Parathyroid adenoma (tissue), 2 donors: ENCODE data around the gene ZFPL1.

Experiments used
- H2AFZ ChIP-seq: fragments of 300-600 bp; sonication (generic); one replicate; pipeline ENCODE4 v1.7.0; 2017; ENCODE audit warnings: antibody characterized with exemption, mild to moderate bottlenecking
- H3K27ac ChIP-seq: fragments of 300-600 bp; sonication (generic); one replicate; pipeline ENCODE4 v1.7.0; 2017
- H3K27me3 ChIP-seq: fragments of 300-600 bp; sonication (generic); one replicate; pipeline ENCODE4 v1.7.0; 2017; ENCODE audit warnings: low read length; ENCODE audit not compliant: control insufficient read depth, insufficient read depth
- H3K36me3 ChIP-seq: fragments of 300-600 bp; sonication (generic); one replicate; pipeline ENCODE4 v1.7.0; 2017; ENCODE audit warnings: low read length; ENCODE audit not compliant: control insufficient read depth, insufficient read depth
- H3K4me1 ChIP-seq: fragments of 300-600 bp; sonication (generic); one replicate; pipeline ENCODE4 v1.7.0; 2017; ENCODE audit warnings: control low read depth
- H3K4me2 ChIP-seq: fragments of 300-600 bp; sonication (generic); one replicate; pipeline ENCODE4 v1.7.0; 2017; ENCODE audit warnings: low read length
- H3K4me3 ChIP-seq: fragments of 300-600 bp; sonication (generic); one replicate; pipeline ENCODE4 v1.7.0; 2017; ENCODE audit warnings: low read depth, low read length
- H3K79me2 ChIP-seq: fragments of 300-600 bp; sonication (generic); one replicate; pipeline ENCODE4 v1.7.0; 2017; ENCODE audit warnings: control low read depth
- H3K9ac ChIP-seq: fragments of 300-600 bp; sonication (generic); one replicate; pipeline ENCODE4 v1.7.0; 2017; ENCODE audit warnings: mild to moderate bottlenecking
- H3K9me3 ChIP-seq: fragments of 300-600 bp; sonication (generic); one replicate; pipeline ENCODE4 v1.7.0; 2017; ENCODE audit warnings: low read length; ENCODE audit not compliant: control insufficient read depth
- CTCF ChIP-seq: fragments of 300-600 bp; sonication (generic); IDR thresholded peaks from one replicate; pipeline ENCODE4 v1.7.0; 2017; ENCODE audit warnings: antibody characterized with exemption, mild to moderate bottlenecking
- donor health status: primary hyperparathyroidism.

ZFPL1 gene

GRCh38 chr11:65065851-65066250, 18.2 kb upstream of the ZFPL1 start:
- Histone ChIP-seq H3K4me1 (no peaks in the 10 kb centered on the region), H3K9ac (no peak overlapping the region), H3K9me3 (no peaks in the 10 kb centered on the region), H3K36me3 (no peaks in the 10 kb centered on the region), H3K4me2 (no peak overlapping the region), H3K4me3 (no peak overlapping the region), H3K27me3 (no peaks in the 10 kb centered on the region), H3K79me2 (no peaks in the 10 kb centered on the region), H2AFZ (no peak overlapping the region), H3K27ac (no peak overlapping the region)
- no peak for TF ChIP-seq CTCF

DNA sequence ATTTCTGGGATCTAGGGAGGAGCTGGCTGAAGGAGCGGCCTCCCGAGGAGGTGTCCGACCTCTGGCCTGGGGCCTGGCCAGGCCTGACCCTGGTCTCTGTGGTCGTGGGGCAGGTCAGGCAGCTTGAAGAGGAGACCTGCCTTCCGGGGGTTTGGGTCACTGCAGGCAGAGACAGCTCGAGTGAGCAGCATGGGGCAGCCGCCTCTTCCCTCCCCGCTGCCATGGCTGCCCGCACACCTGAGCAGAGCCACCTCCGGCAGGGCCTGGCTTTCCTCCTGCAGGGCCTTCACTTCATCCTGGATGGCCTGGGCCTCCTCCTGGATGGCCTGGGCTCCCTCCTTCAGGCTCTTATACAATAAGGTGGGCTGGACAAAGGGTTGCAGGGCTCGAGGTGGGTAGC, 17.7 kb upstream of the ZFPL1 start:
- H3K27ac ChIP-seq, result no peak overlapping the region
- no peak for TF ChIP-seq CTCF

DNA sequence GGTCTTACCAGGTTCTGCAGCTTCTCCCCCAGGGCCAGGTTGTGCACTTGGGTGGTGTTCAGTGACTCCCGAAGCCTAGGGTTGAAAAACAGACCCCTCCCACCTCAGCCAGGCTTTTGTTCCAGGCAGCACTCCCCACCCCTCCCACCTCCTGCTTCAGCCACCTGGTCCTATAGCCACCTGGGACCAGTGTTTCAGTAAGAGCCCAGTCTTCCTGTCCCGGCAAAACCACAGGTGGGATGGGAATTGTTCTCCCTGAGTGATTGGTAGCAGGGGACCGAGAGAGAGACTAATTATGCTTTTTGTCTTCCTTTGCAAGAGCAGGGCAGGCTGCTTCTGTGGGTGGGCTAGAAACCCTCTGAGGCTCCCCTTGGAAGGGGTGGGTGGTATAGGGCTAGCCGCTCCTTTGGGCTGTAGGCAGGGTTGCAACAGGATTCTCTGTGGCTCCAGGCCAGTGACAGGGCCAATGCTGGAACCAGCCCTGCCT, 17.2 kb upstream of the ZFPL1 start:
- no peaks in the 10 kb centered on the region for H3K36me3 ChIP-seq
- H2AFZ ChIP-seq, result no peak overlapping the region
- no peaks in the 10 kb centered on the region for H3K4me1 ChIP-seq
- no peak overlapping the region for H3K4me3 ChIP-seq
- no peak overlapping the region for H3K4me2 ChIP-seq
- H3K27ac ChIP-seq, result no peak overlapping the region
- no peaks in the 10 kb centered on the region for H3K9me3 ChIP-seq
- no peaks in the 10 kb centered on the region for H3K79me2 ChIP-seq
- no peaks in the 10 kb centered on the region for H3K27me3 ChIP-seq
- TF ChIP-seq CTCF, result no peak
- no peak overlapping the region for H3K9ac ChIP-seq

More for the DNA sequence above, 17.7 kb upstream of the ZFPL1 start:
- no peak overlapping the region for H3K4me2 ChIP-seq
- H3K4me3 ChIP-seq, result no peak overlapping the region
- no peaks in the 10 kb centered on the region for H3K27me3 ChIP-seq
- H2AFZ ChIP-seq, result no peak overlapping the region
- no peaks in the 10 kb centered on the region for H3K79me2 ChIP-seq
- no peak overlapping the region for H3K9ac ChIP-seq
- no peaks in the 10 kb centered on the region for H3K4me1 ChIP-seq
- no peaks in the 10 kb centered on the region for H3K9me3 ChIP-seq
- no peaks in the 10 kb centered on the region for H3K36me3 ChIP-seq

GRCh38 chr11:65067446-65067845, 16.6 kb upstream of the ZFPL1 start:
- Histone ChIP-seq H2AFZ (no peak overlapping the region), H3K27ac (no peak overlapping the region), H3K4me3 (no peak overlapping the region), H3K9me3 (no peaks in the 10 kb centered on the region), H3K27me3 (no peaks in the 10 kb centered on the region), H3K36me3 (no peaks in the 10 kb centered on the region), H3K4me2 (no peak overlapping the region), H3K79me2 (no peaks in the 10 kb centered on the region), H3K9ac (no peak overlapping the region), H3K4me1 (no peaks in the 10 kb centered on the region)
- TF ChIP-seq CTCF, result no peak

GRCh38 chr11:65069217-65069616, 14.8 kb upstream of the ZFPL1 start:
- H3K27me3 ChIP-seq, result no peaks in the 10 kb centered on the region
- H3K4me2 ChIP-seq, result no peak overlapping the region
- no peaks in the 10 kb centered on the region for H3K79me2 ChIP-seq
- no peak overlapping the region for H2AFZ ChIP-seq
- H3K4me1 ChIP-seq, result no peaks in the 10 kb centered on the region
- no peak overlapping the region for H3K9ac ChIP-seq
- no peaks in the 10 kb centered on the region for H3K36me3 ChIP-seq
- H3K9me3 ChIP-seq, result no peaks in the 10 kb centered on the region
- H3K27ac ChIP-seq, result no peak overlapping the region
- no peak for TF ChIP-seq CTCF
- H3K4me3 ChIP-seq, result no peak overlapping the region
